Adrenal gland (tissue), 12 donors: Measurements from ENCODE around the gene PSMA6. TPM values are rescaled to one million over a fixed set of nuclear protein-coding genes. Genes with fewer than 3 reads are reported as not detected.
"Not testable (repeated sequence)": the region's sequence is repeated elsewhere in the genome, so short reads cannot be mapped to it uniquely, and the experiment has no call there.

Source experiments
- DNase-seq, 7 donors: peaks; one replicate each; pipeline ENCODE4 v3.0.0-alpha.2; 2019 to 2020
- H3K27ac ChIP-seq, 5 donors: fragments of 200-600 bp; sonication (generic) in 4 of 5; 1 replicate in 3 of 5; 2 replicates in 2 of 5; pipeline versions ENCODE4 v1.5.1 to v1.8.0; 2016 to 2020; ENCODE audit warnings: mild to moderate bottlenecking in 1 of 5
- H3K27me3 ChIP-seq: fragments of 200-600 bp; 2 replicates; pipeline ENCODE4 v1.8.0; 2021
- H3K36me3 ChIP-seq, 2 donors: fragments of 200-600 bp; replicated peaks in 1 of 2; 1 replicate in 1 of 2; 2 replicates in 1 of 2; pipeline versions ENCODE4 v1.5.1 to v1.8.0; 2018 to 2022
- H3K4me1 ChIP-seq, 2 donors: fragments of 200-600 bp; replicated peaks in 1 of 2; 1 replicate in 1 of 2; 2 replicates in 1 of 2; pipeline versions ENCODE4 v1.5.1 to v1.8.0; 2018 to 2021
- H3K4me3 ChIP-seq, 4 donors: fragments of 200-600 bp; sonication (generic) in 3 of 4; one replicate each; pipeline ENCODE4 v1.5.1; 2016 to 2018
- H3K9me3 ChIP-seq, 3 donors: fragments of 200-600 bp; sonication (generic) in 1 of 3; replicated peaks in 1 of 3; 1 replicate in 2 of 3; 2 replicates in 1 of 3; pipeline versions ENCODE4 v1.5.1 to v1.8.0; 2016 to 2021
- POLR2A ChIP-seq, 2 donors: fragments of 450-650 bp; IDR thresholded peaks; one replicate each; pipeline ENCODE4 v1.6.1; 2017; ENCODE audit warnings: antibody characterized with exemption in 2 of 2, mild to moderate bottlenecking in 2 of 2, moderate library complexity in 1 of 2
- WGBS, 4 donors: extraction: QIAGEN DNeasy Blood & Tissue Kit in 2 of 4; methylation state at CpG; one replicate each; pipeline versions ENCODE4 v1.1.5 to v1.1.7; 2013 to 2017; 5-methylcytosine and 5-hydroxymethylcytosine counted together
- intact Hi-C, 2 donors: fragments of 100-400 bp; cut with DNase I; formaldehyde crosslinking; loops; one replicate each; pipeline versions ENCODE4 v1.14.1 to v1.15.0; 2022 to 2023
- polyA plus RNA-seq, 3 donors: library from polyadenylated mRNA; stranded (reverse); fragments of 200-250 nt in 2 of 3; fragments of 350-450 nt in 1 of 3; fragmentation: Illumina TruSeq in 1 of 3; extraction: RNeasy Lipid Tissue Mini Kit (QIAGEN cat#74804) in 1 of 3; gene quantifications; one replicate each; pipeline ENCODE4 v1.2.3, GENCODE V29; 2013 to 2014
- total RNA-seq, 9 donors: library from RNA; depleted of rRNA in 4 of 9; stranded (reverse); fragments of >200 nt in 4 of 9; fragments of 120-200 nt in 1 of 9; fragmentation: NEBNext Ultra II Directional in 1 of 9; extraction: Animal tissue kit (Norgen Biotek cat#: 25700) in 1 of 9; gene quantifications; one replicate each; pipeline versions ENCODE4 v1.1.0 to v1.2.4, GENCODE V29; 2013 to 2023
- TF ChIP-seq, protein P1 (sequence below), 6 experiments: fragments of 450-650 bp in 4 of 6; fragments of 200-600 bp in 2 of 6; sonication (generic) in 1 of 6; IDR thresholded peaks; 1 replicate in 5 of 6; 2 replicates in 1 of 6; pipeline versions ENCODE4 v1.5.1 to v1.8.0; 2016 to 2021; ENCODE audit warnings: antibody characterized with exemption in 6 of 6, mild to moderate bottlenecking in 2 of 6, moderate library complexity in 1 of 6
- donor health status: healthy with polysubstance abuse.
- donor health status: Bipolar disorder and iron deficiency.
- donor health status: DM: yes; HTN: yes; CAD: no.
- donor health status: DM: no; HTN: no; CAD: no.
- donor health status: DM: no; HTN: no; CAD: no.
- donor health status: DM: yes; HTN: yes; CAD: no.

The PSMA6 gene
- total and polyA plus RNA-seq, 12 donors: 114 to 393 (median 185) TPM

DNA sequence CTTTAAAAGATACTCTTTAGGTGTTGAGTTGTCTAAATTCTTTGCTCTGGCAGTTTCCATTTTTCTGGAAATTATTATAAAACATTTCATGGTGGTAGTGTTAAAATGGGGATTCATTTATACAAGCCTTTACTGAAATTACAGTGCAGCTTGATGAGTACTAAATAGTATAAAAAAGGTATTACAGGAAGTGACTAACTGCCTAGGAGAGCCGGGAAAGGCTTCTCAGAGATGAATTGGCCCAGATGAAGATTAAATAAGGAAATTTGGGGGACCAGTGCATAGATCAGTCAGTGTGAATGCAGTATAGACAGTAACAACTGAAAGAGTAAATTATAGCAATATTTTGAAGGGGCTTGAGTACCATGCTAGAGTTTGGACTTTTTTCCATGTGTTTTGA is 7.5 kb downstream of the PSMA6 start:
- Histone ChIP-seq H3K27me3 (no peaks in the 10 kb centered on the region), H3K4me3 (no peak overlapping the region), H3K9me3 (no peaks in the 10 kb centered on the region), H3K36me3 (no peaks in the 10 kb centered on the region), H3K4me1 (peaks cover 37 to 74% of the 10 kb centered on the region in 2 donors), H3K27ac (no peak overlapping the region)
- 37 to 52% (median 44%) methylated on average over 1 of the region's 1 CpG for WGBS, 4 donors
- DNase-seq: no peak
- intact Hi-C loops: no loop called here
- TF ChIP-seq, protein P1, sequence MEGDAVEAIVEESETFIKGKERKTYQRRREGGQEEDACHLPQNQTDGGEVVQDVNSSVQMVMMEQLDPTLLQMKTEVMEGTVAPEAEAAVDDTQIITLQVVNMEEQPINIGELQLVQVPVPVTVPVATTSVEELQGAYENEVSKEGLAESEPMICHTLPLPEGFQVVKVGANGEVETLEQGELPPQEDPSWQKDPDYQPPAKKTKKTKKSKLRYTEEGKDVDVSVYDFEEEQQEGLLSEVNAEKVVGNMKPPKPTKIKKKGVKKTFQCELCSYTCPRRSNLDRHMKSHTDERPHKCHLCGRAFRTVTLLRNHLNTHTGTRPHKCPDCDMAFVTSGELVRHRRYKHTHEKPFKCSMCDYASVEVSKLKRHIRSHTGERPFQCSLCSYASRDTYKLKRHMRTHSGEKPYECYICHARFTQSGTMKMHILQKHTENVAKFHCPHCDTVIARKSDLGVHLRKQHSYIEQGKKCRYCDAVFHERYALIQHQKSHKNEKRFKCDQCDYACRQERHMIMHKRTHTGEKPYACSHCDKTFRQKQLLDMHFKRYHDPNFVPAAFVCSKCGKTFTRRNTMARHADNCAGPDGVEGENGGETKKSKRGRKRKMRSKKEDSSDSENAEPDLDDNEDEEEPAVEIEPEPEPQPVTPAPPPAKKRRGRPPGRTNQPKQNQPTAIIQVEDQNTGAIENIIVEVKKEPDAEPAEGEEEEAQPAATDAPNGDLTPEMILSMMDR (IDR thresholded peaks at IDR 0.05): no peak

- no peaks in the 10 kb centered on the region for H3K9me3 ChIP-seq
- intact Hi-C loops: no loop called here
- DNase-seq: no peak
- WGBS, 4 donors: 83 to 90% (median 86%) methylated on average over 3 of the region's 3 CpGs
- H3K4me3 ChIP-seq: no peak overlapping the region
- H3K27me3 ChIP-seq: no peaks in the 10 kb centered on the region
- no peak for TF ChIP-seq POLR2A (IDR thresholded peaks at IDR 0.05)
- TF ChIP-seq, protein P1 (IDR thresholded peaks at IDR 0.05): no peak
- H3K4me1 ChIP-seq: peaks cover 35 to 69% of the 10 kb centered on the region in 2 donors
- no peaks in the 10 kb centered on the region for H3K36me3 ChIP-seq
- H3K27ac ChIP-seq: no peak overlapping the region
Measured at GRCh38 chr14:35300228-35300627, 8.0 kb downstream of the PSMA6 start.

DNA sequence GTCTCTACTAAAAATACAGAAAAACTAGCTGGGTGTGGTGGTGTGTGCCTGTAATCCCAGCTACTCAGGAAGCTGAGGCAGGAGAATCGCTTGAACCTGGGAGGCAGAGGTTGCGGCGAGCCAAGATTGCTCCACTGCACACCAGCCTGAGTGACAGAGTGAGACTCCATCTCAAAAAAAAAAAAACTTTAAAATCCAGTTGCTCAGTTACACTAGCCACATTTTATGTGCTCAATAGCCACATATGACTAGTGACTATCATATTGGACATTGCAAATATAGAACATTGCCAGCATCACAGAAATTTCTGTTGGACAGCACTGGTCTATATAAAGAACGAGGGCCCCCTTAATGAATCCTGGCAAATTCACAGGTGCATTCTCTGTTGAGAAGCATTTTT is 9.2 kb downstream of the PSMA6 start:
- peaks cover 25 to 58% of the 10 kb centered on the region in 2 donors for H3K4me1 ChIP-seq
- H3K27me3 ChIP-seq, H3K4me3 ChIP-seq, DNase-seq, H3K9me3 ChIP-seq, H3K27ac ChIP-seq, H3K36me3 ChIP-seq, intact Hi-C loops: not testable (repeated sequence)
- WGBS, 4 donors: 78 to 93% (median 87%) methylated on average over 4 of the region's 4 CpGs

DNA sequence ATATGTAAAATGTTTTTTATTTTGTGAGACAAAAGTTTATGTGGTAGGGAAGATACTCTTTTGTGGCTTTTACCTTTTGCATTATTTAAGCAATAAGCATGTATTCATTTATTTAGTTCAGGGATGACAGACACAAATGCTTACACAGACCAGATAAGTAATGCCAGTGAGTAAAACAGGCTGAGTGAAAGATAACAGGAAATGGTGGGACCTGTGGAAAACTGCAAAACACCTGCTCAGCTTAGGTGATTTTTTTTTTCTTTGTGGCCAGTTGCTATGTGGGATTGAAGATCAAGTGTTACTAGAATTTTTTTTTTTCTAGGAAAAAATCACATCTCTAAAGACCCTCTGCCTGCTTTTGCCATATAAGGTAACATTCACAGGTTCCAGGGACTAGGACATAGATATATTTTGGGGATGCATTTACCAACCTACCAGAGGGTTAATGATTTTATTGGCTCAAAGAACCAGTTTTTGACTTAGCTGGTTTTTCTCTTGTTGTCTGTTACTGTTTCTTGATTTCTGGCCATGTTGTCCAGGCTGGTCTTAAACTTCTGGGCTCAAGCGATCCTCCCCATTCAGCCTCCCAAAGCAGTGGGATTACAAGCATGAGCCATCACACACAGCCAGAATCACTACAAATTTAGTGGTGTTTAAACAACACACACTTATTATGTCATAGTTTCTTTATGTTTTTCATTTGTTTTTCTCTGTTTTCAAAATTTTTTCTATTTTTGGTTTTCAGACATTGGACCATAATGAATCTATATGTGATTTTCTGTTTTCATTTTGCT is 9.8 kb downstream of the PSMA6 start:
- H3K27me3 ChIP-seq: no peaks in the 10 kb centered on the region
- H3K36me3 ChIP-seq: no peaks in the 10 kb centered on the region
- WGBS, 4 donors: 90 to 100% (median 100%) methylated on average over 1 of the region's 1 CpG
- H3K27ac ChIP-seq: no peak overlapping the region
- peaks cover 25 to 52% of the 10 kb centered on the region in 2 donors for H3K4me1 ChIP-seq
- no peak overlapping the region for H3K4me3 ChIP-seq
- H3K9me3 ChIP-seq: no peaks in the 10 kb centered on the region
- no peak for TF ChIP-seq POLR2A (IDR thresholded peaks at IDR 0.05)
- TF ChIP-seq, protein P1 (IDR thresholded peaks at IDR 0.05): no peak
- no peak for DNase-seq
- intact Hi-C loops: no loop called here
